GM12878 (cell line): ENCODE results near the gene SKIL. TPM values are rescaled to one million over a fixed set of nuclear protein-coding genes. Genes with fewer than 3 reads are reported as not detected.

Experiments
- ATAC-seq: fragments of 200-7000 bp; cut with Tn5 transposase; 3 replicates; pipeline ENCODE4 v1.9.1; 2020; ENCODE audit warnings: mild to moderate bottlenecking, moderate library complexity
- BruUV-seq: library from RNA; stranded (reverse); fragments of 400-500 nt; replicated peaks from 2 replicates; lab custom pipeline; 2021; lab: Mats Ljungman, UMichigan
- CTCF ChIA-PET: fragments of 300-600 bp; sonication (Branson Sonifier 250); formaldehyde crosslinking; extraction: SDS; loops from one replicate; lab custom pipeline; 2021; ENCODE audit warnings: inconsistent platforms; lab: Yijun Ruan, JAX
- POLR2A ChIA-PET: fragments of 350-600 bp; formaldehyde crosslinking; extraction: SDS; loops from one replicate; lab custom pipeline; 2021; ENCODE audit warnings: inconsistent platforms; lab: Charles Lee
- RAD21 ChIA-PET: fragments of 300-600 bp; sonication (Branson Sonifier 250); formaldehyde crosslinking; loops from one replicate; lab custom pipeline; 2023; ENCODE audit warnings: antibody characterized with exemption; ENCODE audit not compliant: unreplicated experiment; lab: Charles Lee
- SMC1A ChIA-PET: fragments of 300-600 bp; sonication (Branson Sonifier 250); formaldehyde crosslinking; loops from one replicate; lab custom pipeline; 2023; ENCODE audit not compliant: unreplicated experiment, uncharacterized antibody; lab: Charles Lee
- DNase-seq: peaks from one replicate; pipeline ENCODE4 v3.0.0-alpha.2; 2011; ENCODE audit warnings: low read depth, low spot score
- FAIRE-seq: peaks from 3 replicates; lab custom pipeline; 2011; peaks lifted over from hg19 to GRCh38; lab: Jason Lieb, UNC
- H2AFZ ChIP-seq: 2 replicates; pipeline ENCODE4 v1.6.0; 2011; ENCODE audit warnings: low read depth, low read length, control low read depth; ENCODE audit not compliant: control insufficient read depth
- H3K27ac ChIP-seq: 2 replicates; pipeline ENCODE4 v1.5.1; 2011; ENCODE audit warnings: control low read depth; ENCODE audit not compliant: control insufficient read depth, insufficient read depth
- H3K27me3 ChIP-seq, 2 experiments: replicated peaks in 1 of 2; 2 replicates each; pipeline versions ENCODE4 v1.6.0 to v1.6.1; 2011; ENCODE audit warnings: low read length in 1 of 2; ENCODE audit not compliant: control insufficient read depth in 2 of 2, insufficient read depth in 2 of 2
- H3K36me3 ChIP-seq, 2 experiments: 2 replicates each; pipeline ENCODE4 v1.5.1; 2011; ENCODE audit warnings: low read length in 1 of 2; ENCODE audit not compliant: control insufficient read depth in 2 of 2, insufficient read depth in 2 of 2
- H3K4me1 ChIP-seq: 2 replicates; pipeline ENCODE4 v1.6.1; 2011; ENCODE audit warnings: mild to moderate bottlenecking, low read length, moderate library complexity, mixed read lengths; ENCODE audit not compliant: control insufficient read depth, insufficient read depth
- H3K4me2 ChIP-seq: 2 replicates; pipeline ENCODE4 v1.6.0; 2011; ENCODE audit warnings: control low read depth; ENCODE audit not compliant: control insufficient read depth, insufficient read depth
- H3K4me3 ChIP-seq: fragments of 200-600 bp; sonication (generic); 2 replicates; pipeline ENCODE4 v1.5.1; 2016
- H3K79me2 ChIP-seq: 2 replicates; pipeline ENCODE4 v1.6.0; 2011; ENCODE audit warnings: low read length; ENCODE audit not compliant: control insufficient read depth, insufficient read depth
- H3K9ac ChIP-seq: 2 replicates; pipeline ENCODE4 v1.8.0; 2011; ENCODE audit warnings: low read length, control low read depth, mixed read lengths; ENCODE audit not compliant: control insufficient read depth, insufficient read depth
- H3K9me3 ChIP-seq: replicated peaks from 3 replicates; pipeline ENCODE4 v1.5.1; 2011; ENCODE audit warnings: mild to moderate bottlenecking, low read length; ENCODE audit not compliant: control insufficient read depth, insufficient read depth
- H4K20me1 ChIP-seq: 2 replicates; pipeline ENCODE4 v1.6.0; 2011; ENCODE audit not compliant: control insufficient read depth, insufficient read depth
- ATF7 ChIP-seq: fragments of 450-650 bp; IDR thresholded peaks from 2 replicates; pipeline ENCODE4 v1.6.1; 2016; ENCODE audit warnings: low read depth, mild to moderate bottlenecking
- BHLHE40 ChIP-seq, 2 experiments: fragments of 450-650 bp in 1 of 2; IDR thresholded peaks; 2 replicates each; pipeline ENCODE4 v1.6.1; 2011 to 2017; ENCODE audit warnings: low read depth in 2 of 2, borderline replicate concordance in 1 of 2, improper control_type of control experiment in 1 of 2, low read length in 1 of 2, mild to moderate bottlenecking in 1 of 2
- POLR2AphosphoS5 ChIP-seq: IDR thresholded peaks from 2 replicates; pipeline ENCODE4 v1.6.1; 2011; ENCODE audit warnings: mild to moderate bottlenecking, low read length, inconsistent platforms
- SMAD1 ChIP-seq: fragments of 450-650 bp; IDR thresholded peaks from 2 replicates; pipeline ENCODE4 v1.6.1; 2018; ENCODE audit warnings: mild to moderate bottlenecking, low read depth; ENCODE audit not compliant: partially characterized antibody
- YBX1 ChIP-seq: fragments of 450-650 bp; IDR thresholded peaks from 2 replicates; pipeline ENCODE4 v1.6.1; 2016; ENCODE audit warnings: antibody characterized with exemption
- ZBTB33 ChIP-seq: fragments of 450-650 bp; IDR thresholded peaks from 2 replicates; pipeline ENCODE4 v1.6.1; 2017; ENCODE audit warnings: mild to moderate bottlenecking
- WGBS: methylation state at CpG from one replicate; pipeline ENCODE4 v1.1.6; 2016; ENCODE audit warnings: low lambda C conversion rate; ENCODE audit not compliant: insufficient replicate concordance, insufficient coverage; ENCODE audit errors: missing lambda C conversion rate; 5-methylcytosine and 5-hydroxymethylcytosine counted together
- in situ Hi-C: fragments of 300-500 bp; cut with MboI; formaldehyde crosslinking; loops from 9 replicates; pipeline ENCODE4 v1.14.3; 2018; ENCODE audit warnings: mixed read lengths
- intact Hi-C: fragments of 100-400 bp; cut with micrococcal nuclease; formaldehyde crosslinking; loops from one replicate; pipeline ENCODE4 v1.14.2; 2022; ENCODE audit not compliant: unreplicated experiment
- polyA plus RNA-seq, 11 experiments: library from polyadenylated mRNA; depleted of rRNA in 4 of 11; unstranded in 6 of 11; stranded (reverse) in 5 of 11; fragments of >200 nt; fragmentation: Nextera tagmentation in 4 of 11; fragmentation: Illumina TruSeq in 1 of 11; extraction: Ambion mirVana in 4 of 11; extraction: Trizol in 1 of 11; gene quantifications; 1 replicate in 1 of 11; 2 replicates in 10 of 11; pipeline versions ENCODE4 v1.2.1 to v1.2.3, GENCODE V29; 2011 to 2016; ENCODE audit warnings: inconsistent platforms in 2 of 11, missing spikeins in 2 of 11, low read depth in 1 of 11
- total RNA-seq, 4 experiments: library from RNA; depleted of rRNA in 3 of 4; stranded (reverse); fragments of >200 nt in 3 of 4; fragmentation: Illumina TruSeq in 1 of 4; extraction: Trizol in 1 of 4; gene quantifications; 2 replicates each; pipeline versions ENCODE4 v1.2.1 to v1.2.3, GENCODE V29; 2013 to 2021
- TF ChIP-seq, protein P1 (sequence below): fragments of 450-650 bp; IDR thresholded peaks from 2 replicates; pipeline ENCODE4 v1.6.1; 2016; ENCODE audit warnings: mild to moderate bottlenecking

The SKIL gene
- total and polyA plus RNA-seq, 10 of the 15 experiments (the other 5 are each of a cell fraction or from before 2014, with no cell fraction given), result 2.7 to 14.8 (median 6.7) TPM

- H3K9me3 ChIP-seq, result no peaks in the 10 kb centered on the region
- peak; percentile 44 for FAIRE-seq
- H3K4me3 ChIP-seq, result peak overlapping the region; percentile 17; the same call in 1 of the 2 replicates
- H3K4me2 ChIP-seq, result peak overlapping the region; percentile 83
- BruUV-seq, result no TSS peak
- H3K36me3 ChIP-seq, result peaks cover 0 to 4% of the 10 kb centered on the region in 2 experiments; a peak in 2 of 4 replicates
- no peak for DNase-seq
- H3K79me2 ChIP-seq, result peaks cover 27% of the 10 kb centered on the region
- in situ Hi-C loops, result no loop called here
- no peak for TF ChIP-seq YBX1
- no peak for TF ChIP-seq BHLHE40 (IDR thresholded peaks at IDR 0.05; ENCODE audit: borderline replicate concordance in 1 of 2, low read depth in 2 of 2, low read length in 1 of 2)
- peak; percentile 72 for TF ChIP-seq ATF7
- peak; percentile 56 for TF ChIP-seq POLR2AphosphoS5
- RAD21 ChIA-PET, result interaction anchor here (1.0 to 1.6 kb wide), 4 partner anchors 8 to 181 kb away, joined by 3 to 4 read pairs (median 4); no protein-coding TSS in a partner anchor
- no peaks in the 10 kb centered on the region for H4K20me1 ChIP-seq
- H3K27ac ChIP-seq, result no peak overlapping the region
- 30% methylated on average over 5 of the region's 5 CpGs for whole genome bisulfite sequencing
- peaks cover 10% of the 10 kb centered on the region for H3K4me1 ChIP-seq
- H3K27me3 ChIP-seq, result no peaks in the 10 kb centered on the region
- ATAC-seq, result no peak
- no peak overlapping the region for H3K9ac ChIP-seq
- H2AFZ ChIP-seq, result peak overlapping the region; percentile 33
- CTCF ChIA-PET, result interaction anchor here (0.8 to 1.4 kb wide), 3 partner anchors 50 to 451 kb away, joined by 3 to 5 read pairs (median 3); no protein-coding TSS in a partner anchor
- POLR2A ChIA-PET, result interaction anchor here (0.7 to 1.0 kb wide), 2 partner anchors 9 to 591 kb away, joined by 3 to 5 read pairs; partner anchors contain the start of gene ACTRT3
- SMC1A ChIA-PET, result interaction anchor here (0.6 to 1.4 kb wide), 5 partner anchors 10 to 422 kb away, joined by 3 to 5 read pairs (median 4); no protein-coding TSS in a partner anchor
- intact Hi-C loops, result no loop called here
Measured at GRCh38 chr3:170360916-170361315, 3.4 kb downstream of the SKIL start.

DNA sequence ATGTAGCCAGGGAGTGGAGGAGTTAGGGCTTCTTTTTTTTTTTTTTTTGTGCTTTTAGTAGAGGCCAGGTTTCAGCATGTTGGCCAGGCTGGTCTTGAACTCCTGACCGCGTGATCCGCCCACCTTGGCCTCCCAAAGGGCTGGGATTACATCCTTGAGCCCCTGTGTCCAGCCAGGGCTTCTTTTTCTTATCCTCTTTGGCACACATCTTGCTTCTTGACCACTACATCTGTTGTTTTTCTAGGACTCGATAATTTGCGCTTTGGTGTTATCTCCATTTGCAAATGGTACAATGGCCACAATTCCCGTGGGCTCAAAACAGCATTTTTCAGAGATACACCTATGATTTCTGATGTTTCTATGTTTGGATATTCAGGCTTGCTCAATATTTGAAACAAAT lies 4.2 kb downstream of the SKIL start:
- no TSS peak for BruUV-seq
- Histone ChIP-seq H3K4me2 (peak overlapping the region; percentile 59), H2AFZ (no peak overlapping the region), H3K9ac (no peak overlapping the region), H3K27me3 (no peaks in the 10 kb centered on the region), H3K79me2 (peaks cover 27% of the 10 kb centered on the region), H3K4me1 (peaks cover 10% of the 10 kb centered on the region), H3K36me3 (peaks cover 0 to 4% of the 10 kb centered on the region in 2 experiments; a peak in 2 of 4 replicates), H4K20me1 (no peaks in the 10 kb centered on the region)
- in situ Hi-C loops, result no loop called here
- DNase-seq (no peak), FAIRE-seq (no peak)
- POLR2A ChIA-PET, result interaction anchor here (0.7 to 1.6 kb wide), 2 partner anchors 11 to 592 kb away, joined by 3 to 5 read pairs; partner anchors contain the start of gene ACTRT3
- RAD21 ChIA-PET, result interaction anchor here (1.6 kb wide), 1 partner anchor 9 kb away, joined by 4 read pairs; no protein-coding TSS in a partner anchor
- SMC1A ChIA-PET, result interaction anchor here (0.6 to 1.4 kb wide), 4 partner anchors 11 to 422 kb away, joined by 3 to 5 read pairs (median 4); no protein-coding TSS in a partner anchor
- TF ChIP-seq SMAD1 (no peak), ZBTB33 (0 out of 2 replicates have a peak, but pooled peaks have one; percentile 40)
- TF ChIP-seq, protein P1, sequence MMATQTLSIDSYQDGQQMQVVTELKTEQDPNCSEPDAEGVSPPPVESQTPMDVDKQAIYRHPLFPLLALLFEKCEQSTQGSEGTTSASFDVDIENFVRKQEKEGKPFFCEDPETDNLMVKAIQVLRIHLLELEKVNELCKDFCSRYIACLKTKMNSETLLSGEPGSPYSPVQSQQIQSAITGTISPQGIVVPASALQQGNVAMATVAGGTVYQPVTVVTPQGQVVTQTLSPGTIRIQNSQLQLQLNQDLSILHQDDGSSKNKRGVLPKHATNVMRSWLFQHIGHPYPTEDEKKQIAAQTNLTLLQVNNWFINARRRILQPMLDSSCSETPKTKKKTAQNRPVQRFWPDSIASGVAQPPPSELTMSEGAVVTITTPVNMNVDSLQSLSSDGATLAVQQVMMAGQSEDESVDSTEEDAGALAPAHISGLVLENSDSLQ, result no peak
- TF ChIP-seq, all 136 proteins: peak for 1
- Histone ChIP-seq H3K27ac (no peak overlapping the region), H3K4me3 (0 out of 2 replicates have a peak overlapping the region, but pooled peaks have one; percentile 17), H3K9me3 (no peaks in the 10 kb centered on the region)
- intact Hi-C loops, result no loop called here
- 100% methylated on average over 6 of the region's 6 CpGs for WGBS
- CTCF ChIA-PET, result interaction anchor here (1.1 to 1.5 kb wide), 3 partner anchors 9 to 599 kb away, joined by 3 read pairs; no protein-coding TSS in a partner anchor
- ATAC-seq, result no peak
